ENCODE results near the gene TNS3. TPM values are rescaled to one million over a fixed set of nuclear protein-coding genes. Genes with fewer than 3 reads are reported as not detected.

The TNS3 gene
- total RNA-seq, 8 experiments from 2014 or later, result 2.6 to 49.9 (median 8.7) TPM

DNA sequence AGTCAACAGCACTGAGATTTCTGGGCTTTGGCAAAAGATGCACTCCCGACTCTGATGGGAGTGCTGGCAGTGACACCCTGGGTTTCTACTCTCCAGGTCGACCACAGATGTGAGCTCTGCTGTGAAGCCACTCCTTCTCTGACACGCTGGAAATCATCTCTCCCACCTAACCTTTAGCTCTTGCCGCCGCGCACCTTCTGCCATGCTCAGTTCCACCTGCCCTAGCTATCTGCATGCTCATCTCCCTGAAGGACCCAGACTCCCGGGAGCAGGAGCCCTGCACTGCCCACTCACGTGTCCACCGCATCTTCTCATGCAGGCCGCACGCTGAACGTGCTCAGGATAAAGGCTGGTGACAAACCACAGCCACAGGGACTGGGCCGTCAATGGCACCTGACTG is 174.8 kb downstream of the TNS3 start:
- in situ Hi-C loops (cut with MboI; ENCODE audit: low pct_unique_long_range_greater_than_20kb in 2 of 9, low sequenced_read_pairs in 9 of 9, unreplicated experiment in 9 of 9), result no loop called here
- no peak overlapping the region for H3K4me3 ChIP-seq
- ATAC-seq (replicated peaks in 6 of 8), result no peak
- H3K4me1 ChIP-seq (replicated peaks in 1 of 2), result no peaks in the 10 kb centered on the region
- H3K27ac ChIP-seq, result no peak overlapping the region
- WGBS, 10 experiments, result 60 to 100% (median 97%) methylated on average over 1 to 12 of the region's 13 CpGs; no CpG with 5 or more reads in 4 of the 10 experiments

DNA sequence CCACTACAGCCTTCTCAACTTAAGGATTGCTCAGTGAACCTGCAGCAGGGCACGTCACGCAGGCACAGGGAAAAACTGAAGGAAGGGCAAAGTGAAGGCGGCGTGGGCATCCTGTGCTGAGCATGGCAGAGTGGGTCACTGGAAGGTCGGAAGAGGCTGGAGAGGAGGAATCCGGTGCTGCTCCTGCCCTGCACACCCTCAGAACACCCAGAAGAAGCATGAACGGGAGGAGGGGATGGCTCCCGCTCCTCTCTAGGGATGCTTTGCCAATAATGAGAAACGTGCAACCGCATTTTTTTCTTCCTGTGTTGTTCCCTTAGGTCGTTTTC is 175.1 kb downstream of the TNS3 start:
- ATAC-seq (replicated peaks in 6 of 8), result peak in 1 of 8 experiments; percentile 34
- Histone ChIP-seq H3K27ac (no peak overlapping the region), H3K4me1 (replicated peaks in 1 of 2) (no peaks in the 10 kb centered on the region), H3K4me3 (no peak overlapping the region)
- in situ Hi-C loops (cut with MboI; ENCODE audit: low pct_unique_long_range_greater_than_20kb in 2 of 9, low sequenced_read_pairs in 9 of 9, unreplicated experiment in 9 of 9), result no loop called here
- 0 to 100% (median 93%) methylated on average over 1 to 6 of the region's 11 CpGs; no CpG with 5 or more reads in 3 of the 10 experiments for WGBS, 10 experiments

DNA sequence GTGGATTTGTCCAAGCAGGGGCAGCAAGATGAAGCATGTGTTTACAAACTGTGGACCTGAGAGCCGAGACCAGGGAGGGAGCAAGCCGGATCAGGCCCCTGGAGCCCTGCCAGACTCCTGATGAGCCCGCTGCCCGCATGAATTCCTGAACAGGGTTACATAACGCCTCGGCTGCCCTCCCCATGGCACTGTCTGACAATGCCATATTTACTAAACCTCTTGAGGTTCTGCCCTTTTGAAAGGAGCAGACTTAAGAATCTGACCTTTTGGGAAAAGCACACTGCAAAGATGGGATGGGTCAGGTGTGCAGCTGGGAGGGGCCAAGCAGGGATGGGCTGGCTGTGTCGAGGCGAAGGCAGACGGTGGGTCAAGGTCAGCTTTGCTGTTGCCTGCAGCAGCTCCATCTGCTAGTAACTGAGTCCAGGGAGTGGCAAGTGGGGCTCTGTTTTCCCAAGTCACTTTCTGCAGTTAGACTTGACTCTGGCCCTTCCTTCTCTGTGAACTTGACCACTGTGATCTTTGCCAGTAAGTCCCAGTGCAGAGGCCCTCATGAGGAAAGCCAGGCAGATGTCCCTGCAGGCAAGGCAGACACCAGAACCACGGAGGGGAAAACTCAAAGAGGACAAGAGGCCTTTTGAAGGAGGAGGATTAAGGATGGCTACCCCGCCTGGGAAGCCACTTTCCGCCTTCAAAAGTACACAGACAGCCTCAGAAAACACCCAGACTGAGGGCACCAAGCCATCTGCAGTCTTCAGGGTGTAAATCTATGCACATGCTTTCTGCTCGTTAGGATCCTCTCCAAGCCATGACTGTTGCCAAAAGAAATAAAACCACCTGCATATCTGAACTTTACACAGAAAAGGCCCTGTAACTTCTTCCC is 175.8 kb downstream of the TNS3 start:
- no peak overlapping the region for H3K4me3 ChIP-seq
- ATAC-seq (replicated peaks in 6 of 8), result peak in 6 of 8 experiments; percentile 34 to 72 (median 54)
- no peak overlapping the region for H3K27ac ChIP-seq
- 6 to 100% (median 60%) methylated on average over 1 to 8 of the region's 13 CpGs; no CpG with 5 or more reads in 1 of the 10 experiments for WGBS, 10 experiments
- in situ Hi-C loops (cut with MboI; ENCODE audit: low pct_unique_long_range_greater_than_20kb in 2 of 9, low sequenced_read_pairs in 9 of 9, unreplicated experiment in 9 of 9), result no loop called here
- no peaks in the 10 kb centered on the region for H3K4me1 ChIP-seq (replicated peaks in 1 of 2)

DNA sequence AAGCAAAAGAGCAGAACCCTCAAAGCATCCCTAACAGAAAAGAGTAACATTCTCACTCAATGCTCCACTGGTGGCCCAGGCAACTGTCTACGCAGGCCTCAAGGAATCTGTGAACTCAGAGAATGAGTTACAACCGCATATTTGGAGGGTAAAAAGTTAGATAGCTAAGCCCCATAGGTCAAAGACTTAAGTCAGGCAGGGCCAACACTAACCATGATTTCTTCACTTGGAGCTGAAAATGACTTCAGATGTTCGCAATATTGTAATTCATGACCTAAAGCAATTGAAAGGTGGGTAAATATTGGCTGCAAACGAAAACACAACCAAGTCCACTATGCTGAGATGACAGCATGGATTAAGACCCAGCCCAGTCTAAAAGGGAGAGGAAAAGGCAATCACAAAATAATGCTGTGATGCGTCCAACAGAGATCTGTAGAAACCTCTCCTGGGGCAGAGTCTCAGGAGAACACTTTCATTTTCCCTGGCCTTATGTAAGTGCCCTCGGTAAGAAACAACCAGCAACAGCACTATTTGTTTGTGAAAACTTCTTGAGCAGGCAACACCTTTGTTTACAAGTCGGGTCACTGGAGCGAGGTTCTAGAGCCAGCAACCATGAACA is 176.5 kb downstream of the TNS3 start:
- 68 to 97% (median 83%) methylated on average over 1 to 8 of the region's 8 CpGs for WGBS, 10 experiments
- ATAC-seq (replicated peaks in 6 of 8), result peak in 2 of 8 experiments; percentile 4 to 49
- in situ Hi-C loops (cut with MboI; ENCODE audit: low pct_unique_long_range_greater_than_20kb in 2 of 9, low sequenced_read_pairs in 9 of 9, unreplicated experiment in 9 of 9), result no loop called here
- H3K27ac ChIP-seq, result no peak overlapping the region
- H3K4me3 ChIP-seq, result no peak overlapping the region
- H3K4me1 ChIP-seq (replicated peaks in 1 of 2), result no peaks in the 10 kb centered on the region

DNA sequence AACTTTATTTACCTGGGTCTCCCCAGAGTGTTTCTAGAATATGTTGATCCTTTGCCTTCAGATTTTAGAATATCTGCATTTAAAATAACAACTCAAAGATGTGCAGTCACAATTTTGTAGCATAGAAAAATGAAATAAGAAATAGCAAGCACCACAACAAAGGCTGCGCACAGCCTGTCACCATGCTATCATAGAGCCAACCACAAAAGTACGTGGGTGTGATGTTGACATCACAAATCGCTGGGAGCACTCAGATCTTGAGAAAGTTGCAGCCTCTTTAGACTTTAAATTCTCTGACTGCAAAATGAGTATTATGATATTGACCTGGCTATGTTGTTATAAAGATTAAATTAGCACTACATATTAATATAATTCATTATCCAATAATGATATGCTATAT is 177.9 kb downstream of the TNS3 start:
- ATAC-seq (replicated peaks in 6 of 8), result no peak
- no peaks in the 10 kb centered on the region for H3K4me1 ChIP-seq (replicated peaks in 1 of 2)
- no peak overlapping the region for H3K27ac ChIP-seq
- 87 to 100% (median 92%) methylated on average over 1 to 3 of the region's 3 CpGs; no CpG with 5 or more reads in 3 of the 10 experiments for WGBS, 10 experiments
- no peak overlapping the region for H3K4me3 ChIP-seq
- in situ Hi-C loops (cut with MboI; ENCODE audit: low pct_unique_long_range_greater_than_20kb in 2 of 9, low sequenced_read_pairs in 9 of 9, unreplicated experiment in 9 of 9), result no loop called here

DNA sequence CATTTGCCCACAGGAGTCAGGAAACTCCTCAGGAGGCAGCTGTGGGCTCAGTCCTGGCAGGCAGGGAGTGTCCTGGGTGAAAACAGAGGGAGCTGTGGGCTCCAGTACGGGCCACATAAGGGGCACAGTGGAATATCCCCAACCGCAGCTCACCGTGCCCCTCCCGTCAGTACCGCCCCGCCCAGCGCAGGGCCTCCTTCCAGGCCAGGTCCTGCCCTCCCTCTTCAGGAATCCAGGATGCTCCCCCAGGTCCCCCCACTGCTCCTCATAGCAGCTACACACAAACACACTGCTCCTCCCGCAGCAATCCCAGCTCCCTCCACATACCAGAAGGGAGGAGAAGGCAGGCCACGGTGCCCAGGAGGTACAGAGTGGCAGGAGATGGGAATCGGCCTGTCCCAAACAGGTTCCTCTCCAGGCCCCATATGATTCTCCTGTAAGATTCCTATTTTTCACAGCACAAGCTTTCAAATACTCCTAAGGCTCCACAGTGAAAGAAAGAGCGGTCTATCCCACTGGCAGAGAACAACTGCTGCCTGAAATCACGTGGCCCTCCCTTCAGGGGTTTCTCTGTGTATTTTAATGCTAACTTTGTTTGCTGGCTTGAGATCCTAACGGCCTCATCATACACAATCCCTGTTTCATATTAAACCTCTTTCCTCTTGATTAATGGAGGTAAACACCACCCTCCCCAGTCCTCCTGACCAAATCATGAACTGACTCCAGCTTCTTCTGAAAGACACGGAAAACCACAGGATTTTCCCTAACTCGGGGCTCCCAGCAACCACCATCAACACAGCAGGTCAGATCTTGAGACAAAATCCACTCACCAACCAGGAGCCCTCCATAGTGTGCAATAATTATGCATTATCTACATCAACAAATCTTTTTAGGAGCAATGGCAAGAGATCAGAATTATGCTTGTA is 178.7 kb downstream of the TNS3 start:
- H3K4me1 ChIP-seq (replicated peaks in 1 of 2), result no peaks in the 10 kb centered on the region
- H3K4me3 ChIP-seq, result no peak overlapping the region
- H3K27ac ChIP-seq, result no peak overlapping the region
- WGBS, 10 experiments, result 55 to 100% (median 75%) methylated on average over 1 to 7 of the region's 15 CpGs; no CpG with 5 or more reads in 4 of the 10 experiments
- in situ Hi-C loops (cut with MboI; ENCODE audit: low pct_unique_long_range_greater_than_20kb in 2 of 9, low sequenced_read_pairs in 9 of 9, unreplicated experiment in 9 of 9), result no loop called here
- ATAC-seq (replicated peaks in 6 of 8), result peak in 5 of 8 experiments; percentile 36 to 51 (median 42)

DNA sequence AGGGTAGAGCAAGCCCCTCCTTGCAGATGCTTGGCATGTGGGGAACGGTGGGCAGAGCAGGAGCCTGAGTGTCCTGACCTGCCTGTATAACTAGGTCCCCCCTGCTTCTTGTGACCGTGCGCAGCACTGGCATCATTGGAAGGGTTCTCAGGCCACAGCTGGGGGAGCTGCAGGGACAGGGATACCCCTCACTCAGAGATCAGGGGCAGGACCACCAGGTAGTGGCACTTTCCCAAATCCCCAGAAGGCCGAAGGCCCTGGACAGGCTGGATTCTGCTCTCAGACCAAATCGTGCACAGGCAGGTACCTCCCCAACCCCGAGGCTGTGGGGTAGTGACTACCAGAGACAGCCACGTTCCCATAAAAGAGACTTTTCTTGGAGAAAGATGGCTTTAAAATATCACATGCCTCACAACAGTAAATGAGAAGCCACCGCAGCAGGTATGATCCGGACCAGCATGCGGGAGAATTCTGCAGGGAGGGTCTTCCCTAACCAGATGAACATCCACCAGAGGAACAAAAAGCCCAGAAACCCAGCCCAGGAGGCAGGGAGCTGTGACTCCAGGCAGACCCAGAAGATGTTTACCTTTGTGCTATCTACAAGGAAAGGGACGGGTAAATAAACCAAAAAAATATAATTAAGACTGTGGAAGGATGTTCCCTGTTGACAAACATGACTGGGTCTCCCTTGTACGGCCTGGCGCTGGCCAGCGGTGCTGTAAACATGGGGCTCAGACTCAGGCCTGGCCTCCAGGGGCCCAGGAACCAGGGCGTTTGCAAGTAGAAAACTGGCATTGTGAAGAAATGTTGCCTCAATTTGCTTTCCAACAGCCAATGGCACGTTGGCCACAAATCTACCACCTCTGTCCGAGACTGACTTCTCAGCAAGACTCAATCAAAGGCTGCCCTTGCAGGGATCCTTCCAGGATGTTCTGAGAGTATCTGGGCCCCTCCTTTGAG is 180.0 kb downstream of the TNS3 start:
- Histone ChIP-seq H3K4me1 (replicated peaks in 1 of 2) (no peaks in the 10 kb centered on the region), H3K27ac (no peak overlapping the region), H3K4me3 (no peak overlapping the region)
- WGBS, 10 experiments, result 67 to 100% (median 93%) methylated on average over 1 to 8 of the region's 17 CpGs; no CpG with 5 or more reads in 1 of the 10 experiments
- in situ Hi-C loops (cut with MboI; ENCODE audit: low pct_unique_long_range_greater_than_20kb in 2 of 9, low sequenced_read_pairs in 9 of 9, unreplicated experiment in 9 of 9), result no loop called here
- no peak for ATAC-seq (replicated peaks in 6 of 8)

DNA sequence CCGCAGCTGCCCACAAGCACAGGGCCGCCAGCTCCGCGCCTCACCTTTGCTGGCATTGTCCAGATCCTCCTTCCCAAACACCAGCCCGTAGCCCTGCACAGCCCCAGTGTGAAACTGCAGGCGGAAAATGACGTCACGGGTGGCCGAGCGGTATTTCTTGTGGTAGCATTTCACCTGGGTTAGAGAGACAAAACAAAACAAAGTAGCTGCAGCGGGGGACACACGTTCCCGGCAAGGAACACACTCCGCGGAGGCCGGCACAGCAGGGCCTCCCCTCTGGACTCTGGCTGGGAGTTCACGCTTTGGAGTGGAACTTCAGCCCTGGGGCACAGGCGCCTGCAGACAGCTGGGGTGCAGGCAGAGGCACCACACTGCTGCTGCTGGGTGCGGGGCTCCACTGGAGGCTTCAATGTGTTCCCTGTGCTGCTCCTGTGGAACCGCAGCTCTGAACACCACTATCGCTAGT is 181.1 kb downstream of the TNS3 start:
- in situ Hi-C loops (cut with MboI; ENCODE audit: low pct_unique_long_range_greater_than_20kb in 2 of 9, low sequenced_read_pairs in 9 of 9, unreplicated experiment in 9 of 9), result no loop called here
- H3K27ac ChIP-seq, result no peak overlapping the region
- peak in 1 of 8 experiments; percentile 12 for ATAC-seq (replicated peaks in 6 of 8)
- no peak overlapping the region for H3K4me3 ChIP-seq
- WGBS, 10 experiments, result 88 to 100% (median 96%) methylated on average over 1 to 15 of the region's 21 CpGs; no CpG with 5 or more reads in 3 of the 10 experiments
- no peaks in the 10 kb centered on the region for H3K4me1 ChIP-seq (replicated peaks in 1 of 2)

DNA sequence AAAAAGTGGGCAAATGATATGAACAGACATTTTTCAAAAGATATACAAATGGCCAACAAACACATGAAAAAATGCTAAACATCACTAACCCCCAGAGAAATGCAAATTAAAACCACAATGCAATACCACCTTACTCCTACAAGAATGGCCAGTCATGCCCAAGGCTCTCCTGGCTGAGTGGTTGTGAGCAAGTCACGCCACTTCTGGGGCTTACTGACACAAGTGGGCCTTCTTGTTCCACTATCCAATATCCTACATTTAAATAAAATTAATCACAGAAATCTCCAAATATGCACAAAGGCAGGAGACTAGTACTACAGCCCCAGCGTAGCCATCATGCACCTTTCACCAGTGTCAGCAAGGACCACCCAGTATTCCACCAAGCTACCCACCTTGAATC is 181.9 kb downstream of the TNS3 start:
- in situ Hi-C loops (cut with MboI; ENCODE audit: low pct_unique_long_range_greater_than_20kb in 2 of 9, low sequenced_read_pairs in 9 of 9, unreplicated experiment in 9 of 9), result no loop called here
- WGBS, 10 experiments, result 93 to 100% (median 100%) methylated on average over 1 to 2 of the region's 2 CpGs; no CpG with 5 or more reads in 3 of the 10 experiments
- H3K4me1 ChIP-seq (replicated peaks in 1 of 2), result no peaks in the 10 kb centered on the region
- H3K27ac ChIP-seq, result no peak overlapping the region
- H3K4me3 ChIP-seq, result no peak overlapping the region
- no peak for ATAC-seq (replicated peaks in 6 of 8)

DNA sequence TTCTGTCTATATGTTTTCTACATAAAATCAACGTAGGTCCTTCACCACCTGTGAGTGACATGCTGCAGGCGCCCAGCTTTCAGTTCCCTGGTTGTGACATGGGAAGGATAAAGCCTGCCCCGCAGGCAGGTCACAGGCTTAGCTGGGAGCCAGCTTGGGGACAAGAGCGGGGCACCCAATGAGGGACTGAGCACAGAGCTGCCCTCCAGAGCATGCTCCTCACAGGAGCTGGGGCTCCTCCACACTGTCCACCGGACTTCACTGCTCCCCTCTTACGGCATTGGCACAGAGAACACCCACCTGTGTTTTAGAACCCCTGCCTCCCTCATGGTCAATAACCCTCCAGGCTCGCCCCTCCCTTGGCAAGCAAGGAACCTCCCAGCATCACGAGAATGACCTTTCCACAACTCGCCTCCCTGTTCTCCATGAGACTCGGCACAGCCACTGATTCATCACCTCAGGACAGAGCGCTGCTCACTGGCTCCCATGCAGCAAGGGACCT is 187.1 kb downstream of the TNS3 start:
- Histone ChIP-seq H3K27ac (no peak overlapping the region), H3K4me3 (no peak overlapping the region), H3K4me1 (replicated peaks in 1 of 2) (no peaks in the 10 kb centered on the region)
- WGBS, 10 experiments, result 84 to 100% (median 91%) methylated on average over 2 to 5 of the region's 11 CpGs; no CpG with 5 or more reads in 3 of the 10 experiments
- ATAC-seq (replicated peaks in 6 of 8), result no peak
- in situ Hi-C loops (cut with MboI; ENCODE audit: low pct_unique_long_range_greater_than_20kb in 2 of 9, low sequenced_read_pairs in 9 of 9, unreplicated experiment in 9 of 9), result no loop called here

DNA sequence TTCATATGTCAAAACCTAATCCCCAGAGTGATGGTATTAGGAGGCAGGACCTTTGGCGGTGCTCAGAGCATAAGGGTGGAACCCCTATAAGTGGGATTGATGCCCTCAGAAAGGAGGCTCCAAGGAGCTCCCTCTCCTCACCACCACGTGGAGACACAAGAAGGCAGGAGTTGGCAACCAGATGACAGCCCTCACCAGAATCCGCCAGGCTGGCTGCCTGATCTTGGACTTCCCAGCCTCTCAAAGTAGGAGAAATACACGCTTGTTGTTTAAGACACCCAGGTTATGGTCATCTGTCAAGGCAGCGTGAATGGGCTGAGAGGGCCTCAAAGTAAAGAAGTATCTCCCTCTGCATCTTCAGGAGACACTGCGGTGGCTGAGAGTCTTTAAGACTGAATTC is 187.7 kb downstream of the TNS3 start:
- no peak overlapping the region for H3K27ac ChIP-seq
- ATAC-seq (replicated peaks in 6 of 8), result no peak
- WGBS, 10 experiments, result 70 to 80% (median 78%) methylated on average over 1 to 6 of the region's 6 CpGs; no CpG with 5 or more reads in 6 of the 10 experiments
- H3K4me3 ChIP-seq, result no peak overlapping the region
- no peaks in the 10 kb centered on the region for H3K4me1 ChIP-seq (replicated peaks in 1 of 2)
- in situ Hi-C loops (cut with MboI; ENCODE audit: low pct_unique_long_range_greater_than_20kb in 2 of 9, low sequenced_read_pairs in 9 of 9, unreplicated experiment in 9 of 9), result no loop called here

DNA sequence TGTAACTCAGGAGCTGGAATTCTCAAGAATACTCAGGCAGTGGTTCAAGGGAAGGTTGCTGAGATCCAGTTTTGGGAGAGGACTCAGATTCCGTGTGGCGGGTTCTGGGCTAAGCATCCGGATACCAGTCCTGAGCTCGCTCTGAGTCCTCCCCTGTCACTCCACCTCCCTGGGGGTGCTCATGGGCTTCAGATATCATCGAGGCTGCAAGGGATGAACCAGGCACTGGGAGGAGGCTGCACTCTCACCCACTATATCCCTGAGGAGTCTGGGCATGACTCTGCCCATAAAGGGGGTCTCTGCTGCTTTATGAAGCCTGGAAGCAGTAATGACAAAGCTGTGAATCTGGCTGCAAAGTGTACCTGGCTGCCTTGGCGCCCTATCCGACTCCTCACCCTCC is 188.5 kb downstream of the TNS3 start:
- ATAC-seq (replicated peaks in 6 of 8), result no peak
- no peak overlapping the region for H3K4me3 ChIP-seq
- H3K4me1 ChIP-seq (replicated peaks in 1 of 2), result no peaks in the 10 kb centered on the region
- in situ Hi-C loops (cut with MboI; ENCODE audit: low pct_unique_long_range_greater_than_20kb in 2 of 9, low sequenced_read_pairs in 9 of 9, unreplicated experiment in 9 of 9), result no loop called here
- no peak overlapping the region for H3K27ac ChIP-seq
- WGBS, 10 experiments, result 87 to 100% (median 94%) methylated on average over 1 to 6 of the region's 7 CpGs; no CpG with 5 or more reads in 6 of the 10 experiments
